Measurements from ENCODE around the gene QDPR.

- TF ChIP-seq, protein P1, sequence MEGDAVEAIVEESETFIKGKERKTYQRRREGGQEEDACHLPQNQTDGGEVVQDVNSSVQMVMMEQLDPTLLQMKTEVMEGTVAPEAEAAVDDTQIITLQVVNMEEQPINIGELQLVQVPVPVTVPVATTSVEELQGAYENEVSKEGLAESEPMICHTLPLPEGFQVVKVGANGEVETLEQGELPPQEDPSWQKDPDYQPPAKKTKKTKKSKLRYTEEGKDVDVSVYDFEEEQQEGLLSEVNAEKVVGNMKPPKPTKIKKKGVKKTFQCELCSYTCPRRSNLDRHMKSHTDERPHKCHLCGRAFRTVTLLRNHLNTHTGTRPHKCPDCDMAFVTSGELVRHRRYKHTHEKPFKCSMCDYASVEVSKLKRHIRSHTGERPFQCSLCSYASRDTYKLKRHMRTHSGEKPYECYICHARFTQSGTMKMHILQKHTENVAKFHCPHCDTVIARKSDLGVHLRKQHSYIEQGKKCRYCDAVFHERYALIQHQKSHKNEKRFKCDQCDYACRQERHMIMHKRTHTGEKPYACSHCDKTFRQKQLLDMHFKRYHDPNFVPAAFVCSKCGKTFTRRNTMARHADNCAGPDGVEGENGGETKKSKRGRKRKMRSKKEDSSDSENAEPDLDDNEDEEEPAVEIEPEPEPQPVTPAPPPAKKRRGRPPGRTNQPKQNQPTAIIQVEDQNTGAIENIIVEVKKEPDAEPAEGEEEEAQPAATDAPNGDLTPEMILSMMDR (IDR thresholded peaks at IDR 0.05 in 2 of 3, conservative IDR thresholded peaks at IDR 0.05 in 1 of 3; ENCODE audit: borderline replicate concordance in 1 of 3, insufficient read depth in 1 of 3, low read depth in 2 of 3, low read length in 2 of 3): no peak
- TF ChIP-seq POLR2A (IDR thresholded peaks at IDR 0.05; ENCODE audit: borderline replicate concordance, extremely low read depth, insufficient read depth, insufficient read length) (no peak), REST (IDR thresholded peaks at IDR 0.05; ENCODE audit: low read depth) (no peak), CBX3 (IDR thresholded peaks at IDR 0.05; ENCODE audit: low read depth) (no peak), SIN3A (IDR thresholded peaks at IDR 0.05; ENCODE audit: low read depth) (no peak), SP1 (IDR thresholded peaks at IDR 0.05; ENCODE audit: low read depth) (no peak), YY1 (IDR thresholded peaks at IDR 0.05; ENCODE audit: extremely low read depth, insufficient replicate concordance, low read depth, low read length) (no peak), JUND (IDR thresholded peaks at IDR 0.05) (no peak), EZH2 (IDR thresholded peaks at IDR 0.05) (no peak), ATF3 (IDR thresholded peaks at IDR 0.05) (no peak), EZH2phosphoT487 (IDR thresholded peaks at IDR 0.05; ENCODE audit: borderline replicate concordance) (no peak), POLR2AphosphoS5 (IDR thresholded peaks at IDR 0.05; ENCODE audit: low read depth, low read length) (no peak), ZFX (IDR thresholded peaks at IDR 0.05) (no peak)
- TF ChIP-seq, protein P2, sequence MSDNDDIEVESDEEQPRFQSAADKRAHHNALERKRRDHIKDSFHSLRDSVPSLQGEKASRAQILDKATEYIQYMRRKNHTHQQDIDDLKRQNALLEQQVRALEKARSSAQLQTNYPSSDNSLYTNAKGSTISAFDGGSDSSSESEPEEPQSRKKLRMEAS (IDR thresholded peaks at IDR 0.05): no peak
Measured at GRCh38 chr4:17502756-17503155, 9.1 kb downstream of the QDPR start.
